CD4-positive, alpha-beta memory T cell (primary cell): Measurements from ENCODE around the gene EFR3B. TPM values are rescaled to one million over a fixed set of nuclear protein-coding genes. Genes with fewer than 3 reads are reported as not detected.
"Not testable (repeated sequence)": the region's sequence is repeated elsewhere in the genome, so short reads cannot be mapped to it uniquely, and the experiment has no call there.

Experiments used
- CTCF ChIA-PET: fragments of 350-600 bp; sonication (Branson Sonifier 250); formaldehyde crosslinking; loops from one replicate; lab custom pipeline; 2021; ENCODE audit warnings: inconsistent platforms; ENCODE audit not compliant: partially characterized antibody; lab: Charles Lee
- POLR2A ChIA-PET: fragments of 350-600 bp; sonication (Branson Sonifier 250); formaldehyde crosslinking; loops from one replicate; lab custom pipeline; 2021; ENCODE audit not compliant: partially characterized antibody; lab: Charles Lee
- DNase-seq, 5 donors: peaks; one replicate each; pipeline versions ENCODE4 v3.0.0 to v3.0.0-alpha.2; 2020 to 2022; ENCODE audit warnings: mixed read lengths in 1 of 5
- H3K27ac ChIP-seq: one replicate; pipeline ENCODE4 v1.7.0; 2013; ENCODE audit warnings: low read depth, low read length
- H3K27me3 ChIP-seq: 2 replicates; pipeline ENCODE4 v1.7.0; 2013; ENCODE audit warnings: mild to moderate bottlenecking, low read length, moderate library complexity; ENCODE audit not compliant: insufficient read depth
- H3K36me3 ChIP-seq: 2 replicates; pipeline ENCODE4 v1.7.0; 2013; ENCODE audit warnings: mild to moderate bottlenecking, low read length, moderate library complexity; ENCODE audit not compliant: insufficient read depth
- H3K4me1 ChIP-seq: 2 replicates; pipeline ENCODE4 v1.7.0; 2013; ENCODE audit warnings: mild to moderate bottlenecking, low read length, moderate library complexity; ENCODE audit not compliant: insufficient read depth
- H3K4me3 ChIP-seq, 2 donors: one replicate each; pipeline ENCODE4 v1.7.0; 2013; ENCODE audit warnings: low read length in 2 of 2, mild to moderate bottlenecking in 1 of 2
- H3K9me3 ChIP-seq, 2 donors: one replicate each; pipeline ENCODE4 v1.7.0; 2013; ENCODE audit warnings: low read length in 2 of 2, control low read depth in 1 of 2; ENCODE audit not compliant: control insufficient read depth in 1 of 2
- H3K27ac Mint-ChIP-seq, 7 donors: one replicate each; pipeline ENCODE4 v1.8.0; 2020 to 2021; ENCODE audit warnings: mixed read lengths in 7 of 7, mild to moderate bottlenecking in 6 of 7, inconsistent platforms in 3 of 7, moderate library complexity in 3 of 7
- H3K27me3 Mint-ChIP-seq, 2 donors: one replicate each; pipeline ENCODE4 v1.8.0; 2020 to 2021; ENCODE audit warnings: mixed read lengths in 2 of 2
- H3K36me3 Mint-ChIP-seq, 2 donors: one replicate each; pipeline ENCODE4 v1.8.0; 2020 to 2021; ENCODE audit warnings: mixed read lengths in 2 of 2, inconsistent platforms in 1 of 2, mild to moderate bottlenecking in 1 of 2
- H3K4me1 Mint-ChIP-seq, 4 donors: one replicate each; pipeline ENCODE4 v1.8.0; 2020 to 2021; ENCODE audit warnings: mixed read lengths in 4 of 4, mild to moderate bottlenecking in 1 of 4
- H3K4me3 Mint-ChIP-seq, 8 donors: one replicate each; pipeline ENCODE4 v1.8.0; 2020 to 2021; ENCODE audit warnings: mixed read lengths in 8 of 8, mild to moderate bottlenecking in 7 of 8, moderate library complexity in 6 of 8, inconsistent platforms in 3 of 8
- H3K9me3 Mint-ChIP-seq, 8 donors: one replicate each; pipeline ENCODE4 v1.8.0; 2020 to 2021; ENCODE audit warnings: mixed read lengths in 8 of 8, mild to moderate bottlenecking in 5 of 8, inconsistent platforms in 3 of 8, moderate library complexity in 1 of 8
- intact Hi-C: fragments of 100-400 bp; cut with micrococcal nuclease; formaldehyde crosslinking; loops from one replicate; pipeline ENCODE4 v1.15.1; 2023
- polyA plus RNA-seq, 2 donors: library from polyadenylated mRNA; unstranded; fragments of 300-500 nt; fragmentation: Illumina TruSeq; gene quantifications; one replicate each; pipeline ENCODE4 v1.2.3, GENCODE V29; 2021
- total RNA-seq, 2 experiments: library from RNA; stranded (reverse); gene quantifications; one replicate each; pipeline ENCODE4 v1.2.3, GENCODE V29; 2021

EFR3B gene
- total and polyA plus RNA-seq, 4 experiments from 2014 or later: 0.07 to 0.14 (median 0.12) TPM; not detected in 1

- CTCF ChIA-PET: no interaction called here
These were observed 118.1 kb downstream of the EFR3B start for GRCh38 chr2:25159949-25160348.

GRCh38 chr2:25160376-25160775 is 118.5 kb downstream of the EFR3B start:
- Mint-ChIP-seq H3K4me1 (peaks cover 3 to 9% (median 6%) of the 10 kb centered on the region in 4 donors), H3K27me3 (peaks cover 0 to 2% of the 10 kb centered on the region in 2 donors), H3K9me3 (no peaks in the 10 kb centered on the region), H3K36me3 (no peaks in the 10 kb centered on the region), H3K4me3 (peak overlapping the region; percentile 62 to 78 (median 70)), H3K27ac (peak overlapping the region in 2 of 7 donors; percentile 68 to 86)
- Histone ChIP-seq H3K27me3 (no peaks in the 10 kb centered on the region), H3K4me1 (peaks cover 12% of the 10 kb centered on the region), H3K27ac (no peak overlapping the region), H3K36me3 (no peaks in the 10 kb centered on the region), H3K4me3 (no peak overlapping the region), H3K9me3 (no peaks in the 10 kb centered on the region)
- POLR2A ChIA-PET: no interaction called here
- CTCF ChIA-PET: no interaction called here
- no peak for DNase-seq
- intact Hi-C loops: loop anchor here (10.0 kb wide), 1 partner anchor 114 kb away; no protein-coding TSS in a partner anchor

More at GRCh38 chr2:25159949-25160348, 118.1 kb downstream of the EFR3B start:
- Mint-ChIP-seq H3K4me1 (peaks cover 3 to 9% (median 5%) of the 10 kb centered on the region in 4 donors), H3K36me3 (no peaks in the 10 kb centered on the region), H3K9me3 (no peaks in the 10 kb centered on the region), H3K4me3 (peak overlapping the region in 7 of 8 donors; percentile 4 to 73 (median 45)), H3K27me3 (peaks cover 0 to 2% of the 10 kb centered on the region in 2 donors), H3K27ac (peak overlapping the region in 2 of 7 donors; percentile 27 to 34)
- no peaks in the 10 kb centered on the region for H3K9me3 ChIP-seq
- intact Hi-C loops: loop anchor here (10.0 kb wide), 1 partner anchor 115 kb away; no protein-coding TSS in a partner anchor
- peaks cover 12% of the 10 kb centered on the region for H3K4me1 ChIP-seq
- no peak overlapping the region for H3K4me3 ChIP-seq
- POLR2A ChIA-PET: no interaction called here
- H3K27ac ChIP-seq: no peak overlapping the region
- no peaks in the 10 kb centered on the region for H3K27me3 ChIP-seq
- H3K36me3 ChIP-seq: no peaks in the 10 kb centered on the region
- DNase-seq: no peak

GRCh38 chr2:25161055-25161781 is 119.3 kb downstream of the EFR3B start:
- peak overlapping the region; percentile 38 for H3K27ac ChIP-seq
- Mint-ChIP-seq H3K9me3 (no peaks in the 10 kb centered on the region), H3K4me3 (peak overlapping the region in 7 of 8 donors; percentile 35 to 78 (median 61)), H3K27me3 (no peaks in the 10 kb centered on the region), H3K27ac (peak overlapping the region in 2 of 7 donors; percentile 79 to 87), H3K36me3 (no peaks in the 10 kb centered on the region), H3K4me1 (peaks cover 6 to 16% (median 10%) of the 10 kb centered on the region in 4 donors)
- H3K27me3 ChIP-seq: no peaks in the 10 kb centered on the region
- peak; percentile 39 to 67 (median 53) for DNase-seq
- intact Hi-C loops: loop anchor here (10.0 kb wide), 1 partner anchor 114 kb away; no protein-coding TSS in a partner anchor
- no peaks in the 10 kb centered on the region for H3K9me3 ChIP-seq
- no peaks in the 10 kb centered on the region for H3K36me3 ChIP-seq
- CTCF ChIA-PET: no interaction called here
- H3K4me1 ChIP-seq: peaks cover 17% of the 10 kb centered on the region
- POLR2A ChIA-PET: no interaction called here
- H3K4me3 ChIP-seq: peak overlapping the region in 1 of 2 donors; percentile 33

- H3K36me3 ChIP-seq, H3K27me3 Mint-ChIP-seq, POLR2A ChIA-PET, H3K27ac ChIP-seq, DNase-seq, H3K9me3 ChIP-seq, H3K9me3 Mint-ChIP-seq, H3K4me3 ChIP-seq, H3K27me3 ChIP-seq, H3K36me3 Mint-ChIP-seq: not testable (repeated sequence)
- Mint-ChIP-seq H3K27ac (peak overlapping the region in 1 of 7 donors; percentile 82), H3K4me1 (peaks cover 7 to 21% (median 16%) of the 10 kb centered on the region in 4 donors), H3K4me3 (peak overlapping the region in 5 of 8 donors; percentile 59 to 75 (median 66))
- peaks cover 17% of the 10 kb centered on the region for H3K4me1 ChIP-seq
- CTCF ChIA-PET: interaction anchor here (2.8 kb wide), 1 partner anchor 34 kb away, joined by 9 read pairs; no protein-coding TSS in a partner anchor
- intact Hi-C loops: loop anchor here (10.0 kb wide), 1 partner anchor 113 kb away; no protein-coding TSS in a partner anchor
These were observed 120.2 kb downstream of the EFR3B start for GRCh38 chr2:25162061-25162460.

GRCh38 chr2:25164561-25164960 is 122.7 kb downstream of the EFR3B start:
- Mint-ChIP-seq H3K9me3 (peaks cover 0 to 2% (median 0%) of the 10 kb centered on the region in 8 donors), H3K4me3 (no peak overlapping the region)

GRCh38 chr2:25165992-25166875 is 124.4 kb downstream of the EFR3B start:
- Mint-ChIP-seq H3K36me3 (no peaks in the 10 kb centered on the region), H3K9me3 (peaks cover 0 to 2% (median 0%) of the 10 kb centered on the region in 8 donors), H3K27me3 (peaks cover 21 to 22% of the 10 kb centered on the region in 2 donors), H3K4me3 (peak overlapping the region in 4 of 8 donors; percentile 9 to 87 (median 57)), H3K4me1 (peaks cover 9 to 33% (median 17%) of the 10 kb centered on the region in 4 donors), H3K27ac (no peak overlapping the region)
- CTCF ChIA-PET: interaction anchor here (0.9 to 4.1 kb wide), 12 partner anchors 25 to 355 kb away, joined by 3 to 34 read pairs (median 4); no protein-coding TSS in a partner anchor
- Histone ChIP-seq H3K27ac (no peak overlapping the region), H3K27me3 (peaks cover 20% of the 10 kb centered on the region), H3K9me3 (no peaks in the 10 kb centered on the region), H3K36me3 (no peaks in the 10 kb centered on the region), H3K4me3 (no peak overlapping the region), H3K4me1 (peaks cover 13% of the 10 kb centered on the region)
- POLR2A ChIA-PET: no interaction called here
- intact Hi-C loops: loop anchor here (1.0 to 10.0 kb wide), 3 partner anchors 30 to 356 kb away; no protein-coding TSS in a partner anchor
- peak; percentile 20 to 35 (median 29) for DNase-seq

More at GRCh38 chr2:25164561-25164960, 122.7 kb downstream of the EFR3B start:
- H3K27ac Mint-ChIP-seq: no peak overlapping the region
- no peaks in the 10 kb centered on the region for H3K36me3 Mint-ChIP-seq
- Histone ChIP-seq H3K4me1 (peaks cover 25% of the 10 kb centered on the region), H3K4me3 (no peak overlapping the region), H3K27ac (no peak overlapping the region), H3K36me3 (no peaks in the 10 kb centered on the region), H3K27me3 (peaks cover 16% of the 10 kb centered on the region), H3K9me3 (no peaks in the 10 kb centered on the region)
- ChIA-PET CTCF (interaction anchor here (1.3 to 2.8 kb wide), 4 partner anchors 32 to 198 kb away, joined by 3 to 9 read pairs (median 6); no protein-coding TSS in a partner anchor), POLR2A (no interaction called here)
- H3K4me1 Mint-ChIP-seq: peaks cover 9 to 33% (median 22%) of the 10 kb centered on the region in 4 donors
- H3K27me3 Mint-ChIP-seq: peaks cover 13 to 15% of the 10 kb centered on the region in 2 donors
- intact Hi-C loops: loop anchor here (10.0 kb wide), 1 partner anchor 110 kb away; no protein-coding TSS in a partner anchor
- DNase-seq: no peak
